Renal cortex interstitium (tissue), 15 donors: Measurements from ENCODE around the gene ZNHIT2. TPM values are rescaled to one million over a fixed set of nuclear protein-coding genes. Genes with fewer than 3 reads are reported as not detected.
"Not testable (repeated sequence)": the region's sequence is repeated elsewhere in the genome, so short reads cannot be mapped to it uniquely, and the experiment has no call there.

Source experiments
- DNase-seq, 11 donors: peaks; one replicate each; pipeline ENCODE4 v3.0.0-alpha.2; 2013; ENCODE audit warnings: low read depth in 9 of 11, low spot score in 4 of 11; ENCODE audit errors: extremely low read depth in 1 of 11
- long read RNA-seq, 16 experiments: transcript quantifications; one replicate each; lab custom pipeline, GENCODE V29; 2026
- polyA plus RNA-seq, 3 donors: library from polyadenylated mRNA; unstranded; fragments of 120-200 nt; gene quantifications; one replicate each; pipeline ENCODE4 v1.2.1, GENCODE V29; 2013; ENCODE audit not compliant: insufficient read length in 3 of 3

ZNHIT2 gene
- polyA plus RNA-seq: 1 to 10 TPM; 5.3 to 9.4 (median 9.1) TPM
- long read RNA-seq, donor 1, transcript ZNHIT2-201 (1 exons, 1,306 nt): major isoform, 11 of 11 reads
- long read RNA-seq, donor 1, partial matches to known transcripts: 0 of 11 reads
- long read RNA-seq, donor 1, other reads (novel, unspliced or antisense): 0 of 11 reads
- long read RNA-seq, donor 2, transcript ZNHIT2-201 (1 exons, 1,306 nt): major isoform, 9 of 9 reads
- long read RNA-seq, donor 2, partial matches to known transcripts: 0 of 9 reads
- long read RNA-seq, donor 2, other reads (novel, unspliced or antisense): 0 of 9 reads
- long read RNA-seq, donor 3, transcript ZNHIT2-201 (1 exons, 1,306 nt): major isoform, 16 of 16 reads
- long read RNA-seq, donor 3, partial matches to known transcripts: 0 of 16 reads
- long read RNA-seq, donor 3, other reads (novel, unspliced or antisense): 0 of 16 reads
- long read RNA-seq, donor 4, transcript ZNHIT2-201 (1 exons, 1,306 nt): major isoform, 11 of 11 reads
- long read RNA-seq, donor 4, partial matches to known transcripts: 0 of 11 reads
- long read RNA-seq, donor 4, other reads (novel, unspliced or antisense): 0 of 11 reads
- long read RNA-seq, donor 5: 0 reads
- long read RNA-seq, donor 6, transcript ZNHIT2-201 (1 exons, 1,306 nt): major isoform, 12 of 12 reads
- long read RNA-seq, donor 6, partial matches to known transcripts: 0 of 12 reads
- long read RNA-seq, donor 6, other reads (novel, unspliced or antisense): 0 of 12 reads
- long read RNA-seq, donor 7, transcript ZNHIT2-201 (1 exons, 1,306 nt): major isoform, 10 of 10 reads
- long read RNA-seq, donor 7, partial matches to known transcripts: 0 of 10 reads
- long read RNA-seq, donor 7, other reads (novel, unspliced or antisense): 0 of 10 reads
- long read RNA-seq, donor 8, transcript ZNHIT2-201 (1 exons, 1,306 nt): major isoform, 18 of 18 reads
- long read RNA-seq, donor 8, partial matches to known transcripts: 0 of 18 reads
- long read RNA-seq, donor 8, other reads (novel, unspliced or antisense): 0 of 18 reads
- long read RNA-seq, donor 9, transcript ZNHIT2-201 (1 exons, 1,306 nt): major isoform, 8 of 8 reads
- long read RNA-seq, donor 9, partial matches to known transcripts: 0 of 8 reads
- long read RNA-seq, donor 9, other reads (novel, unspliced or antisense): 0 of 8 reads
- long read RNA-seq, donor 10, transcript ZNHIT2-201 (1 exons, 1,306 nt): major isoform, 8 of 8 reads
- long read RNA-seq, donor 10, partial matches to known transcripts: 0 of 8 reads
- long read RNA-seq, donor 10, other reads (novel, unspliced or antisense): 0 of 8 reads
- long read RNA-seq, donor 11, partial matches to known transcripts: 0 of 4 reads
- long read RNA-seq, donor 11, other reads (novel, unspliced or antisense): 0 of 4 reads
- long read RNA-seq, donor 12, transcript ZNHIT2-201 (1 exons, 1,306 nt): major isoform, 6 of 6 reads
- long read RNA-seq, donor 12, partial matches to known transcripts: 0 of 6 reads
- long read RNA-seq, donor 12, other reads (novel, unspliced or antisense): 0 of 6 reads
- long read RNA-seq, donor 13: 0 reads
- long read RNA-seq, donor 14, transcript ZNHIT2-201 (1 exons, 1,306 nt): major isoform, 12 of 12 reads
- long read RNA-seq, donor 14, partial matches to known transcripts: 0 of 12 reads
- long read RNA-seq, donor 14, other reads (novel, unspliced or antisense): 0 of 12 reads
- long read RNA-seq, donor 15, transcript ZNHIT2-201 (1 exons, 1,306 nt): major isoform, 6 of 6 reads
- long read RNA-seq, donor 15, partial matches to known transcripts: 0 of 6 reads
- long read RNA-seq, donor 15, other reads (novel, unspliced or antisense): 0 of 6 reads
- long read RNA-seq, donor 16, transcript ZNHIT2-201 (1 exons, 1,306 nt): major isoform, 26 of 26 reads
- long read RNA-seq, donor 16, partial matches to known transcripts: 0 of 26 reads
- long read RNA-seq, donor 16, other reads (novel, unspliced or antisense): 0 of 26 reads

DNA sequence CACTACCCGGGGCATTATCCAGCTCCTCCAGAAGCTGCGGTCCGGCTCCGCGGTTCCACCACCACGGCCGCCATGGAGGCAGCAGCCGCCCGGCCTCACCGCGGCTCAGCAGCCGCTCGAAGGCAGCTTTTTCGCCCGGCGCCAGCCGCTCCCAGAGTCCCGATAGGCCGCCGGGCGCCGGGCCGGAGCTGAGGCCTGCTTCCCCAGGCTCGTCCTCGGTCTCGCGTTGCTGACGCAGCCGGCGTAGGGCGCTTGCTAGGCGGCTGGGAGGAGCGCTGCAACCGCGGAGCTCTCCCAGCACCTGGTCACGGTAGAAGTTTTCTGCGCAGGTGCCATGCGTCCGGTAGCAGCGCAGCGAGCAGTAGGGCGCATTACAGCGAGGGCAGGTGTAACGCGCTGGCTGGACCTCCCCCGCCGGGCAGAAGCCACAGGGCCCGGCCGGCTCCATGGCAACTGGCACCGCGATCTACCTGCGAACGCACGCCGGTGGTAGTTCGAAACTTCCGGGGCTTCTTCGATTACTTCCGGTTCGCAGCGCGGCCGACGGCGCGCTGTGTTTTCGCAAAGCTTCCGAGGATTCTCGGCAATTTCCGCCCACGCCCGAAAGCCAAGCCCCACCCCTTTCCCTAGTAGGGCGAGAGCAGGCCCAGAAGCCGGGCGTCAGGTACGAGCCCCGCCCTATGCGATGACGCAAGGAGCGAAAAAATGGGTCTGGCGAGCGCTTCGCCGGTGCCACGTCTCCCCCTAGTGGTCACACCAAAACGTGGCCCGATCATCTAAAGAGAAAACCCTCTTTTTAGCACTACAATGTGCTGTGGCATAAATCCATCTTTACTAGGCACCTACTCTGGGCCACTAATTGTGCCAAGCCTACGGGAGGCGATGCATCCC, at the start of gene ZNHIT2:
Gene ZNHIT2 (minus strand): TSS at position 496 of the 891 bp plus-strand sequence. CDS start 48 bp downstream, at position 448.
- DNase-seq: peak; percentile 96 to 99 (median 98)

DNA sequence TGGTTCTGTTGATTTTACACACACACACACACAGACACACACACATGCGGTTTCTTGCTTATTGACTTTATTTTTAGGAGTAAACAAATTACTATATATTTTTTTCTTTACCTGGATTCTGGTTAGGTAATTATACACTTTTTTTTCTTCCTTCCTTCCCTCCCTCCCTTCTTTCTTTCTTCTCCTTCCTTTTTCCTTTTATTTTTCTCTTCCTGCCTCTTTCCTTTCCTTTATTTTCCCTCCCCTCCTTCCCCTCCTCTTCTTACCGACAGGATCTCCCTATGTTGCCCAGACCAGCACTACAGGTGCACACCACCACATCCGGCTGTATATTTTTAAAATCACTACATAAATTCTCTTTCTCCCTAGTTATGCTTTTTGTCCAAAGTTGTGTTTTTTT, 49.4 kb upstream of the ZNHIT2 start:
- DNase-seq: no peak

DNA sequence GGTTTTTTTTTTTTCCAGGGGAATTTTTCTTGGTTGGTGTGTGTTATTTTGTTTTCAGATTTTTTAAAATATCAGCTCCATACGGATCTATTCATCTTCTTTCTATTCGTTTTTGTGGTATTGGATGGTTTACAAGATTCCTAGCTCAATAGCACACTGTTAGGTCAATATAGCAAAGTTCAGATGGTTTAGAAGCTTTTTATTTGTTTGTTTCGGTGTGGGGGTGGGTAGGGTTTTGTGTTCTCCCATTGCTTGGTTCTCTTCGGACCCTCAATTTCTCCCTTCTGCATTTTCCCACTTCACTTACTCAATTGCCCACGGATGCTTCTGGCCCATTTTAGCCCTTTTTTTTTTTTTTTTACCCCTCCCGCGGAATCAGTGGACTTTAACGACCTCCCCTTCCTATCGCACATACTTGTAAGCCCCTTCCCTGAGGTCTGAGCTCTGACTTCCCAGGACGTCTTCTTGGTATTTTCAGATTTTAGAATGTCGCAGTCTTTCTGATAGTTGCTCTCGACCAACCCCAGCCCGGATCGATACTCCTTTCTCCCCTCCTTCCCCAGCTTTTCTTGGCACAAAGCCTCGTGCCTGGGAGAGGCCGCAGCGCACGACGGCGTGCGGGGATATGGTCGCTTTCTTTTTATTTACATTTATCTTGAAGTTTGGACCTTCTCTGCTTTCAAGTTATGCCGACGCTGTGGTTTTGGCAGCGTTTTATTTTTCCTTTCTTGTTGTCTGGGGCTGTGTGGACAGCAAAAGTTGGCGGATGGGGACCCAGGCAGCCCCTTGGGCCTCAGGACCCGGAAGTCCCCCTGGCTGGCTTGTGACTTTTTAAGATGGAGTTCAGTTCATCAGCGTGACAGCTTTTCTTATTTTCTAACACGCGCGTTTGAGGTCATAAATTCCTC, 48.2 kb upstream of the ZNHIT2 start:
- no peak for DNase-seq

- no peak for DNase-seq
These were observed 46.2 kb upstream of the ZNHIT2 start for GRCh38 chr11:65163684-65164083.

DNA sequence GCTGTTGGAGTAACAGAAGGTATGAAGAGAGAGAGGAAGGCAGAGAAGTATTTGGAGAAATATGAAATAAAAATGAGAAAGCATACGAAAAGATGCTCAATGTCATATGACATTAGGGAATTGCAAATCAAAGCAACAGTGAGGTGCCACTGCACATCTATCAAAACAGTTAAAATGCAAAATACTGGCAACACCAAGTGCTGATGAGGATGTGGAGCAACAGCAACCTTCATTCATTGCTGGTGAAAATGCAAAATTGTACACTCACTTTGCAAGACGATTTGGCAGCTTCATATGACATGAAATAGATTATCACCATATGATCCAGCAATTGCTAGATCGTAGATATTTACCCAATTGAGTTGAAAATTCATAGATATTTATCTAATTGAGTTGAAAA, 43.1 kb upstream of the ZNHIT2 start:
- DNase-seq: no peak

DNA sequence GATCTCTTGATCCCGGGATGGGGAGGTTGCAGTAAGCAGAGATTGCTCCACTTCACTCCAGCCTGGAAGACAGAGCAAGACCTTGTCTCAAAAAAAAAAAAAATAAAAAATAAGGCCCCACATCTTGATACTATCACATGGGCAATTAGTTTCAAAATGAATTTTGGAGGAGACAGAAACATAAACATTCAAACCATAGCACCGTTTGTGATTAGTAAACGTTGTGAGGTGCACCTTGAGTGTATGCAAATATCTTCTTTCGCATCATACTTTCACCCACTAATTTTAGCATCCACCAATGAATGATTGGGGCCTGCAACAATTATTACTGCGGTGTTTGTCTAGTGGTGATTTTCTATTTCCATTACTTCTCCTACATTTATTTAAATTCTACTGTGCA, 41.5 kb upstream of the ZNHIT2 start:
- no peak for DNase-seq

DNA sequence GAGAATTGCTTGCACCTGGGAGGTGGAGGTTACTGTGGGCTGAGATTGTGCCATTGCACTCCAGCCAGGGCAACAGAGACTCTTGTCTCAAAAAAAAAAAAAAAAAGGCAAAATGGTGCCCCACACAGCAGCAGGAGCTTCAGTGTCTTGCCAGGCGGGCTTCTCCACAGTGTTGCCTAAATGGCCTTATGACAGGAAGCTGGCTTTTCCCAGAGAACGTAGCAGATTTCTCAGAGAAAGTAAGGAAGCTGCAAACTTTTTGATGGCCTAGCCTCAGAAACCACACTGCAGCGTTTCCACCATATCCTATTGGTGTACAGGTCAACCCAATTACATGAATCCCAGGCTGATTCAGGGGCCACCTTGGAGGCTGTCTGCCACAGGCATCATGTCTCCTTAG, 39.8 kb upstream of the ZNHIT2 start:
- DNase-seq: no peak

GRCh38 chr11:65156926-65157325, 39.4 kb upstream of the ZNHIT2 start:
- no peak for DNase-seq

- DNase-seq: no peak
These were observed 38.8 kb upstream of the ZNHIT2 start for GRCh38 chr11:65156256-65156655.

GRCh38 chr11:65152122-65152521, 34.6 kb upstream of the ZNHIT2 start:
- DNase-seq: no peak

- no peak for DNase-seq
These were observed 33.9 kb upstream of the ZNHIT2 start for GRCh38 chr11:65151331-65151899.

DNA sequence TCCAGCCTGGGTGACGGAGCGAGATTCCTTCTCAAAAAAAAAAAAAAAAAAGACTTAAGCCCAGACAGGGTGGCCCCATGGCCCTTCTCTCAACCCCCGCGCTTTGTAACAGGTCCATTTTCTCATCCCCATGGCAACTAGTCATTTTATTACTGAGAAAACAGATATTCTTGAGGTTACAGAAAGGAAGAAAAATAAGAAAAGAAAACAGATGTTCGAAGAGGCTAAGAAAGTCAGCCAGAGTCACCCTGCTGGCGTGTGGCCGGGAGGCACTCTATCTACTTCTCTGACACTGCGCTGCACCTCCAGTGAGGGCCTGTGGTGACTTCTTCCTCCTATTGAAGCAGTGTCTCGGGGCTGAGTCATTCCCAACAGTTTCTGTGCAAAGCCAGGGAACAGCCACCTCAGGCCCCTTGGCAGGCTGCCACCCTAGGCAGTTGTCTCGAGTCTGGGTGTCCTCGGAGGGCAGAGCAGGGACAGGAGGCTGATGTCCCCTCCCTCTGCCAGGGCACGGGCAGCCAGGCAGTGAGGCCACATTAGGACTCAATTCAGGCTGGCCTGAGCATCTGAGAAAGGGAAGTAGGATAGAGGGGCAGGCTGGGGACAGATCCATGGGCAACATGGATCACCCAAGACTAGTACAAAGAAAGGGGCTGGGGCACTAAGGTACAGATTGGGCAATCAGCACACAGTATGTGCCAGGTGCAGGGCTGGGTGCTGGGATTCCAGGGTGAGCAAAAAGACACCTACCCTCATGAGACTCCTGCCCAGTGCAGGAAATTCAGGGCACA, 33.2 kb upstream of the ZNHIT2 start:
- peak in 2 of 11 donors; percentile 35 to 52 for DNase-seq

DNA sequence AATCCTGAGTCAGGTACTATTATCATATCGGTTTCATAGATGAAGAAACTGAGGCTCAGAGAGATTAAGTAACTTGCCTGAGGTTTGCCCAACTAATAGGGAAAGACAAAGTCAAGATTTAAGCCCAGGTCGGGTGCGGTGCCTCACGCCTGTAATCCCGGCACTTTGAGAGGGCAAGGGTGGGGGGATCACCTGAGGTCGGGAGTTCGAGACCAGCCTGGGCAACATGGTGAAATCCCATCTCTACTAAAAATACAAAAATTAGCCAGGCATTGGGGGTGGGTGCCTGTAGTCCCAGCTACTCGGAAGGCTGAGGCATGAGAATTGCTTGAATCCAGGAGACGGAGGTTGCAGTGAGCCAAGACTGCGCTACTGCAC, 32.6 kb upstream of the ZNHIT2 start:
- DNase-seq: not testable (repeated sequence)

DNA sequence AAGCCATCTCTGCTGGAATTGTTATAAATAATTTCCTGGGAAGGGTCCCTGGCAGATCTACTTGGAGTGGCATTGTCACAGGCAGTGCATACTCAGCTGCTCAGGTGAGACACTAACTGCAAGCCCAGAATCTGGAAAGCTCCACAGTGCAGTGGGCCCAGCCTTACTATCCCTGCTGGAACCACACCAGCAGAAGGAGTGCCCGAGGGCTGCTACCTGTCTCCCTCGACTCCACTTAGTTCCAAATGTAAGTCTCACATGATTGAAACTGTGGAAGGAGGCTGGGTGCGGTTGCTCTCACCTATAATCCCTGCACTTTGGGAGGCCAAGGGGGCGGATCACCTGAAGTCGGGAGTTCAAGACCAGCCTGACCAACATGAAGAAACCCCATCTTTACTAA, 31.2 kb upstream of the ZNHIT2 start:
- no peak for DNase-seq
